Fibroblast of lung (primary cell): ENCODE results near the gene SH3GL2. TPM values are rescaled to one million over a fixed set of nuclear protein-coding genes. Genes with fewer than 3 reads are reported as not detected.
A peak's percentile ranks its signal among the peaks of the same experiment; 100 is the strongest.

Experiments used
- DNase-seq, 2 donors: peaks; one replicate each; pipeline versions ENCODE4 v3.0.0 to v3.0.0-alpha.2; 2010; ENCODE audit warnings: low read depth in 2 of 2
- H2AFZ ChIP-seq: 2 replicates; pipeline ENCODE4 v1.5.1; 2012; ENCODE audit warnings: low read length, control low read depth, inconsistent platforms
- H3K27ac ChIP-seq: 2 replicates; pipeline ENCODE4 v1.5.1; 2011; ENCODE audit warnings: low read length, control low read depth; ENCODE audit not compliant: insufficient read depth
- H3K27me3 ChIP-seq: 2 replicates; pipeline ENCODE4 v1.5.1; 2011; ENCODE audit warnings: mild to moderate bottlenecking, low read length; ENCODE audit not compliant: control insufficient read depth, insufficient read depth
- H3K36me3 ChIP-seq: 2 replicates; pipeline ENCODE4 v1.5.1; 2011; ENCODE audit warnings: low read length; ENCODE audit not compliant: control insufficient read depth, insufficient read depth
- H3K4me1 ChIP-seq: 2 replicates; pipeline ENCODE4 v1.5.1; 2011; ENCODE audit warnings: low read length; ENCODE audit not compliant: control insufficient read depth, insufficient read depth; ENCODE audit errors: extremely low read depth
- H3K4me2 ChIP-seq: 2 replicates; pipeline ENCODE4 v1.5.1; 2011; ENCODE audit warnings: low read length, control low read depth; ENCODE audit not compliant: insufficient read depth; ENCODE audit errors: extremely low read depth
- H3K4me3 ChIP-seq, 4 experiments: fragments of 200-600 bp in 1 of 4; sonication (generic) in 1 of 4; replicated peaks in 1 of 4; 2 replicates each; pipeline ENCODE4 v1.5.1; 2011 to 2016; ENCODE audit warnings: low read length in 4 of 4, low read depth in 3 of 4, mild to moderate bottlenecking in 3 of 4, control low read depth in 2 of 4, inconsistent platforms in 1 of 4, mixed read lengths in 1 of 4; ENCODE audit not compliant: insufficient read depth in 1 of 4; ENCODE audit errors: control extremely low read depth in 1 of 4
- H3K79me2 ChIP-seq: 2 replicates; pipeline ENCODE4 v1.5.1; 2012; ENCODE audit warnings: mild to moderate bottlenecking, low read length, inconsistent platforms; ENCODE audit not compliant: control insufficient read depth, insufficient read depth
- H3K9ac ChIP-seq: 2 replicates; pipeline ENCODE4 v1.5.1; 2011; ENCODE audit warnings: mild to moderate bottlenecking, low read length, control low read depth; ENCODE audit not compliant: insufficient read depth
- H3K9me3 ChIP-seq: 2 replicates; pipeline ENCODE4 v1.5.1; 2012; ENCODE audit warnings: low read depth, low read length; ENCODE audit not compliant: control insufficient read depth, insufficient read depth
- H4K20me1 ChIP-seq: 2 replicates; pipeline ENCODE4 v1.5.1; 2011; ENCODE audit warnings: low read length; ENCODE audit not compliant: control insufficient read depth, insufficient read depth; ENCODE audit errors: extremely low read depth
- CTCF ChIP-seq, 2 donors: IDR thresholded peaks in 1 of 2; conservative IDR thresholded peaks in 1 of 2; 1 replicate in 1 of 2; 2 replicates in 1 of 2; pipeline ENCODE4 v1.5.1; 2011 to 2012; ENCODE audit warnings: low read length in 2 of 2, control low read depth in 1 of 2, inconsistent platforms in 1 of 2, low read depth in 1 of 2, mild to moderate bottlenecking in 1 of 2
- EZH2 ChIP-seq: IDR thresholded peaks from 2 replicates; pipeline ENCODE4 v1.5.1; 2012; ENCODE audit warnings: low read length, control low read depth, mild to moderate bottlenecking; ENCODE audit errors: missing control alignments
- polyA plus RNA-seq, 2 donors: library from polyadenylated mRNA; depleted of rRNA in 1 of 2; stranded (reverse) in 1 of 2; unstranded in 1 of 2; fragments of >200 nt; gene quantifications; 2 replicates each; pipeline ENCODE4 v1.2.1, GENCODE V29; 2011 to 2012; ENCODE audit warnings: missing spikeins in 1 of 2
- total RNA-seq: library from RNA; depleted of rRNA; stranded (reverse); fragments of >200 nt; gene quantifications from 2 replicates; pipeline ENCODE4 v1.2.1, GENCODE V29; 2014

SH3GL2 gene
- total and polyA plus RNA-seq, 2 donors (not counting 1 experiment from before 2014, with no cell fraction given): 0.17 TPM; not detected in 1

- DNase-seq: no peak
- no peak overlapping the region for H3K27ac ChIP-seq
- H3K27me3 ChIP-seq: peaks cover 2% of the 10 kb centered on the region
- no peak overlapping the region for H2AFZ ChIP-seq
- H3K4me1 ChIP-seq: no peaks in the 10 kb centered on the region
- H3K9me3 ChIP-seq: no peaks in the 10 kb centered on the region
- no peak overlapping the region for H3K4me2 ChIP-seq
- no peaks in the 10 kb centered on the region for H3K36me3 ChIP-seq
- no peaks in the 10 kb centered on the region for H3K79me2 ChIP-seq
- TF ChIP-seq CTCF (conservative IDR thresholded peaks at IDR 0.05 in 1 of 2, IDR thresholded peaks at IDR 0.05 in 1 of 2; ENCODE audit: low read depth in 1 of 2, low read length in 2 of 2): no peak
- TF ChIP-seq EZH2: no peak
- no peak overlapping the region for H3K9ac ChIP-seq
- no peak overlapping the region for H3K4me3 ChIP-seq
- no peaks in the 10 kb centered on the region for H4K20me1 ChIP-seq
Measured at GRCh38 chr9:17628624-17629023, 49.8 kb downstream of the SH3GL2 start.

GRCh38 chr9:17630531-17630949, 51.7 kb downstream of the SH3GL2 start:
- H3K79me2 ChIP-seq: no peaks in the 10 kb centered on the region
- no peak overlapping the region for H2AFZ ChIP-seq
- no peak for TF ChIP-seq EZH2
- TF ChIP-seq CTCF (conservative IDR thresholded peaks at IDR 0.05 in 1 of 2, IDR thresholded peaks at IDR 0.05 in 1 of 2; ENCODE audit: low read depth in 1 of 2, low read length in 2 of 2): no peak
- no peak overlapping the region for H3K27ac ChIP-seq
- no peak overlapping the region for H3K4me2 ChIP-seq
- no peaks in the 10 kb centered on the region for H3K36me3 ChIP-seq
- H3K9ac ChIP-seq: no peak overlapping the region
- no peak overlapping the region for H3K4me3 ChIP-seq
- no peaks in the 10 kb centered on the region for H3K9me3 ChIP-seq
- no peaks in the 10 kb centered on the region for H4K20me1 ChIP-seq
- no peak for DNase-seq
- H3K4me1 ChIP-seq: no peaks in the 10 kb centered on the region
- no peaks in the 10 kb centered on the region for H3K27me3 ChIP-seq

- Histone ChIP-seq H3K27ac (no peak overlapping the region), H3K4me1 (no peaks in the 10 kb centered on the region), H3K9me3 (no peaks in the 10 kb centered on the region), H3K4me2 (no peak overlapping the region), H3K36me3 (no peaks in the 10 kb centered on the region), H3K79me2 (no peaks in the 10 kb centered on the region), H3K27me3 (no peaks in the 10 kb centered on the region), H3K9ac (no peak overlapping the region), H4K20me1 (no peaks in the 10 kb centered on the region), H2AFZ (no peak overlapping the region), H3K4me3 (no peak overlapping the region)
- TF ChIP-seq CTCF (conservative IDR thresholded peaks at IDR 0.05 in 1 of 2, IDR thresholded peaks at IDR 0.05 in 1 of 2; ENCODE audit: low read depth in 1 of 2, low read length in 2 of 2) (no peak), EZH2 (no peak)
- DNase-seq: peak in 1 of 2 donors; percentile 42
Measured at GRCh38 chr9:17631396-17631795, 52.5 kb downstream of the SH3GL2 start.
